GM12878 (cell line): ENCODE data around the gene OTOF.

Experiments
- EZH2 ChIP-seq: IDR thresholded peaks from 2 replicates; pipeline ENCODE4 v1.6.1; 2012; ENCODE audit warnings: low read depth, mild to moderate bottlenecking, control low read depth, inconsistent platforms, low read length, borderline replicate concordance; ENCODE audit not compliant: control insufficient read depth
- POLR2AphosphoS5 ChIP-seq: IDR thresholded peaks from 2 replicates; pipeline ENCODE4 v1.6.1; 2011; ENCODE audit warnings: mild to moderate bottlenecking, low read length, inconsistent platforms
- POU2F2 ChIP-seq: IDR thresholded peaks from 3 replicates; pipeline ENCODE4 v1.6.1; 2011; ENCODE audit warnings: low read depth, mild to moderate bottlenecking, low read length, borderline replicate concordance
- TAF1 ChIP-seq: IDR thresholded peaks from 2 replicates; pipeline ENCODE4 v1.6.1; 2011; ENCODE audit warnings: mild to moderate bottlenecking, low read depth, low read length, borderline replicate concordance
- TF ChIP-seq, protein P1 (sequence below), 3 experiments: IDR thresholded peaks in 2 of 3; conservative IDR thresholded peaks in 1 of 3; 2 replicates each; pipeline ENCODE4 v1.5.1; 2011; ENCODE audit warnings: low read depth in 3 of 3, low read length in 3 of 3, mild to moderate bottlenecking in 3 of 3, control low read depth in 2 of 3, moderate library complexity in 2 of 3, inconsistent platforms in 1 of 3, mixed read lengths in 1 of 3; ENCODE audit not compliant: control insufficient read depth in 2 of 3, insufficient read depth in 1 of 3; ENCODE audit errors: extremely low read depth in 1 of 3

DNA sequence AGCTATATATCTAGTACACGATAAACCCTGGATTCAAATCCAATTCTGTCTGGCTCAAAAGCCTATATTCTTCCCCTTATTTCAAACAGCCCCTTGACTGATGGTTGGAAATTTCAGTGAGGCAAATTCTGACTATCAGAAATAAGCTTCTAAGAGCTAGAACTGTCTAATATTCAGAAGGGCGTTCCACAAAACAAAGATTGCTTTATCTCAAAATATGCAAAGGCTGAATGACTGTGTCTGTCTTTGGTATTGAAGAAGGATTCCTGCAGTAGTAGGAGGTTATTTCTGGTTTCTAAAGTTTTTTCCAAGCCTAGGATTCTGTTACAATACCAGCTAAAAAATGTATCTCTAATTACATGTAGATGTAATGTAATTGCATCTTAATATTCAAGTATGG, 45.1 kb downstream of the OTOF start:
- TF ChIP-seq POLR2AphosphoS5, result no peak
- no peak for TF ChIP-seq TAF1
- TF ChIP-seq, protein P1, sequence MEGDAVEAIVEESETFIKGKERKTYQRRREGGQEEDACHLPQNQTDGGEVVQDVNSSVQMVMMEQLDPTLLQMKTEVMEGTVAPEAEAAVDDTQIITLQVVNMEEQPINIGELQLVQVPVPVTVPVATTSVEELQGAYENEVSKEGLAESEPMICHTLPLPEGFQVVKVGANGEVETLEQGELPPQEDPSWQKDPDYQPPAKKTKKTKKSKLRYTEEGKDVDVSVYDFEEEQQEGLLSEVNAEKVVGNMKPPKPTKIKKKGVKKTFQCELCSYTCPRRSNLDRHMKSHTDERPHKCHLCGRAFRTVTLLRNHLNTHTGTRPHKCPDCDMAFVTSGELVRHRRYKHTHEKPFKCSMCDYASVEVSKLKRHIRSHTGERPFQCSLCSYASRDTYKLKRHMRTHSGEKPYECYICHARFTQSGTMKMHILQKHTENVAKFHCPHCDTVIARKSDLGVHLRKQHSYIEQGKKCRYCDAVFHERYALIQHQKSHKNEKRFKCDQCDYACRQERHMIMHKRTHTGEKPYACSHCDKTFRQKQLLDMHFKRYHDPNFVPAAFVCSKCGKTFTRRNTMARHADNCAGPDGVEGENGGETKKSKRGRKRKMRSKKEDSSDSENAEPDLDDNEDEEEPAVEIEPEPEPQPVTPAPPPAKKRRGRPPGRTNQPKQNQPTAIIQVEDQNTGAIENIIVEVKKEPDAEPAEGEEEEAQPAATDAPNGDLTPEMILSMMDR (IDR thresholded peaks at IDR 0.05 in 2 of 3, conservative IDR thresholded peaks at IDR 0.05 in 1 of 3; ENCODE audit: control insufficient read depth in 2 of 3, extremely low read depth in 1 of 3, insufficient read depth in 1 of 3, low read depth in 3 of 3, low read length in 3 of 3), result no peak
- no peak for TF ChIP-seq EZH2
- TF ChIP-seq POU2F2, result no peak
